KOPT-K1 (cell line): Measurements from ENCODE around the gene CC2D1B.

ENCODE experiments used
- H3K27ac ChIP-seq: fragments of 200-600 bp; sonication (generic); 2 replicates; pipeline ENCODE4 v1.5.1; 2016; ENCODE audit warnings: antibody characterized with exemption, mild to moderate bottlenecking, low read depth, low read length; ENCODE audit not compliant: poor library complexity, severe bottlenecking
- H3K36me3 ChIP-seq: fragments of 200-600 bp; sonication (generic); 2 replicates; pipeline ENCODE4 v1.5.1; 2017; ENCODE audit warnings: antibody characterized with exemption, mild to moderate bottlenecking, low read length, moderate library complexity; ENCODE audit not compliant: insufficient read depth
- H3K9me3 ChIP-seq: fragments of 200-600 bp; sonication (generic); 2 replicates; pipeline ENCODE4 v1.5.1; 2017; ENCODE audit warnings: antibody characterized with exemption, low read length, mild to moderate bottlenecking; ENCODE audit not compliant: insufficient read depth, poor library complexity, severe bottlenecking

Gene CC2D1B

DNA sequence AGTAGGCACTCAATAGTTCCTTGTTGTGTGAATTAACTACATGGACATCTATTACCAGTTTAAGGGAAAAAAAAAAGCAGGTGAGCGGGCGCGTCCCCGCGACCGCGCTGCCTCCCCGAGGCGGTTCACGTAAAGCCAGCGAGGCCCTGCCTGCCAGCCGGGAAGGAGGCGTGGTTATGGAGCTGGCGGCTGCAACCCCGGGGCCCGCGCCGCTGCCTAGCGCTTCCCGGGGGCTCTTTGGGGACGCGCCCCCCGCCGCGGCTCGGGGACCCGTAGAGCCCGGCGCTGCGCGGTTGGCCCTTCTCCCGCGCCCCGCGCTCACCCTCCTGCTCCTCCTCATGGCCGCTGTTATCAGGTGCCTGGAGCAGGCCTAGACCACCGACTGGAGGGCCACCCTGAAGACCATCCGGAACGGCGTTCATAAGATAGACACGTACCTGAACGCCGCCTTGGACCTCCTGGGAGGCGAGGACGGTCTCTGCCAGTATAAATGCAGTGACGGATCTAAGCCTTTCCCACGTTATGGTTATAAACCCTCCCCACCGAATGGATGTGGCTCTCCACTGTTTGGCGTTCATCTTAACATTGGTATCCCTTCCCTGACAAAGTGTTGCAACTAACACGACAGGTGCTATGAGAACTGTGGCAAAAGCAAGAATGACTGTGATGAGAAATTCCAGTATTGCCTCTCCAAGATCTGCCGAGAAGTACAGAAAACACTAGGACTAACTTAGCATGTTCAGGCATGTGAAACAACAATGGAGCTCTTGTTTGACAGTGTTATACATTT lies 2.6 kb upstream of the CC2D1B start:
- Histone ChIP-seq H3K27ac (no peak overlapping the region), H3K9me3 (no peaks in the 10 kb centered on the region), H3K36me3 (peaks cover 45% of the 10 kb centered on the region)

DNA sequence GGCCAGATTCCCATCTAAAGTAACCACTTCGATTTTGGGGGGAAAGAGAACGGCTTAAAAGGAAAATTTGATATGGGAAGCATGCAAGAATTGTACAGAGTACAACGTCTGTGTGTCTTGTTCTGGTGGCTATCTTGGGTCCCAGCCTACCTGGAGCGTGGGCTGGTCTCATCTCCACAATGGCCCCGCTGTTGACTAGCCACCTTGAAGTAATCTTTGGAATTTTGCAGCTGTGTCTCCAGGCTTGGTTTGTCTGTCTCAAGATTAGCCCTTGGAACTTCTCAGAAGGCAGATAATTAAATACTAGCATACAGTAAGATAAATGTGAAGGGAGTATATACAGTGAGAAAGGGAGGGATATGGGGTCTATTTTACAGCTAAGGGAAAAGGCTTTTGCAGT lies 1.3 kb upstream of the CC2D1B start:
- H3K9me3 ChIP-seq, result no peaks in the 10 kb centered on the region
- peaks cover 40% of the 10 kb centered on the region for H3K36me3 ChIP-seq
- no peak overlapping the region for H3K27ac ChIP-seq

DNA sequence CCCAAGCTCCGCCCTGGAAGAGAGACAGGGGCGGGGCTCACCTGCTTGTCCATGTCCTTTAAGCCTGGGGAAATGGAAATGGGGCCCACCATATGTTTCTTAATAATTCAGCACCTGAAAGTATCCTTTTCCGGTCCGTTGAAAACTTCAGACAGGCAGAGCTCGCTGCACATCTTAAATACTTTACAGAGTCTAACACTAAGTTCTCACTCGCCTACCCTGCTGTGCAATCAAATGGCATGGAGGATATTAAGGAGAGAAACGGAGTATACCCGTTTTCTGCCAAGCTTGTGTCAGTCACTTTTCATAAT lies 467 bp upstream of the CC2D1B start:
- Histone ChIP-seq H3K36me3 (peaks cover 43% of the 10 kb centered on the region), H3K9me3 (no peaks in the 10 kb centered on the region), H3K27ac (peak overlapping the region; percentile 84)

DNA sequence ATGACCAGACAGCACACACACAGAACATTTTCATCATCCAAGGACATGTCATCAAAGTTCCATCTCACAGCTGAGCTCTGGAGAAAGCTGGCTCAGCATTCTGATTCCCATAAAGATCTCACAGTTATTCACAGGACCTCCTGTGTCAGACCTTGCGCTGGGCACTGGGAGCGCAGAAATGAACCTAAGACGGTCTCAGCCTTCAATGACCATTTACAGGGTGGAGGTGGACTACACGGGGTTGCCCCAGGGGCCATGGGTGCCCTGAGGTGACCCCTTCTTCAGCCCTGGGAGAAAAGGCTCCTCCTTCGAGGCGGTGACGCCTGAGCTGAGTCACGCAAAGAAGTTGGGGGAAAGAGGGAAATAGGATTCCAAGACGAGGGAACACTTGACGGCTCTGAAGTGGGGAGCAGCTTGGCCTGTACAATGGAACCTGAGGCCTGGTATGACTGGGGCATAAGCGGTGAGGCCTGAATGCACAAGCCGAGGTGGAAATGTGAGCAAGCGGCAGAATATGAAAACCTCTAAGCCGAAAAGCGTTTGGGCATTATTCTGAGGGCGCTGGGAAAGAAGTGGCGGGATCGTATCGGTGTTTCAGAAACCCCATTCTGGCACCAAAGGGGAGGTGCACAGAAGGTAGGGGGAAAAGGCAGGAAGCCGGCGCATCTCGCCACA lies 797 bp downstream of the CC2D1B start:
- H3K27ac ChIP-seq, result peak overlapping the region; percentile 84
- H3K9me3 ChIP-seq, result no peaks in the 10 kb centered on the region
- peaks cover 43% of the 10 kb centered on the region for H3K36me3 ChIP-seq

DNA sequence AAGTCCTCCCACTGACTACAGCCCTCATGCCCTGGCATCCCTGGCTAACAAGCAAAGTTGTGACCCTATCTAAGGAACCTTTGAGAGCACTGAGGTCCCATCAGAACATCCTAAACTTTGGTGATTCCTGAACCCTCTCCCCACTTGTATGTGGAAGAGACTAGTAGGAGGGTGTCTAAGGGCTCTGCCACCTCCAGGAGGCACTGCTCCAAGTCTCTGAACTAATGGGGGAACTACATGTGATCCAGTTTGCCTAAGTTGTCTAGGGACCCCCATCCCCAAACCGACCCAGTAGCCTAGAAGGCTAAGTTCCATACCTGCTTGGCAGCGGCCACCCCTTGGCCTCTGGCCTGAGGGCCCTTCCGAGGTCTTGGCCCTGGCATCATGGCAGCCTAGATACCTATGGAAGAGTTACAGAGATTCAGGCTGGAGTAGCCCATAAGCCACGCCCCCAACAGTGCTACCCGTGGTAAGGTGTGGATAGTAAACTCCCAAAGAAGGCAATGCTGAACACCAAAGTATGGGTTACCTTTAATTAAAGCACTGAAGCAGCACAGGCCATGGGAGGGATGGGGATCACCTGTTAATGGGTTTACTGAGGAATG lies 1.7 kb downstream of the CC2D1B start:
- no peaks in the 10 kb centered on the region for H3K9me3 ChIP-seq
- H3K36me3 ChIP-seq, result peaks cover 47% of the 10 kb centered on the region
- H3K27ac ChIP-seq, result no peak overlapping the region

DNA sequence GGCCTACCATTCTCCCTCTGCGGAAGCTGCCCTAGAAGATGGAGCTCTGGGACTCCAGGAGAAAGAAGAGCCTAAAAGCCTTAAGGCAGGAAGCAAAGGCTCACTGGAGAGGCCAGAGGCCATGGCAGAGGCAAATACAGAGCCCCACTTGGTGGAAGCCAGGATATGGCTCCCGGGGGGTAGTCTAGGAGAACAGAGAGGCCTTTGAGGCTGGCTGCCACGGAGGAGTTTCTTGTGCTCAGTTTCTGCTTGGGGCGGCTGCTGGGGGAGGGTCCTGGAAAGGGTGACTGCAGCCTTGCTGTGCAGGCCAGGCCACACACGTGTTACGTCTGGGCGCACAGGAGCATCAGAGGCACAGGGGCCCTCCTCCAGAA lies 5.4 kb downstream of the CC2D1B start:
- no peaks in the 10 kb centered on the region for H3K9me3 ChIP-seq
- no peak overlapping the region for H3K27ac ChIP-seq
- peaks cover 85% of the 10 kb centered on the region for H3K36me3 ChIP-seq

DNA sequence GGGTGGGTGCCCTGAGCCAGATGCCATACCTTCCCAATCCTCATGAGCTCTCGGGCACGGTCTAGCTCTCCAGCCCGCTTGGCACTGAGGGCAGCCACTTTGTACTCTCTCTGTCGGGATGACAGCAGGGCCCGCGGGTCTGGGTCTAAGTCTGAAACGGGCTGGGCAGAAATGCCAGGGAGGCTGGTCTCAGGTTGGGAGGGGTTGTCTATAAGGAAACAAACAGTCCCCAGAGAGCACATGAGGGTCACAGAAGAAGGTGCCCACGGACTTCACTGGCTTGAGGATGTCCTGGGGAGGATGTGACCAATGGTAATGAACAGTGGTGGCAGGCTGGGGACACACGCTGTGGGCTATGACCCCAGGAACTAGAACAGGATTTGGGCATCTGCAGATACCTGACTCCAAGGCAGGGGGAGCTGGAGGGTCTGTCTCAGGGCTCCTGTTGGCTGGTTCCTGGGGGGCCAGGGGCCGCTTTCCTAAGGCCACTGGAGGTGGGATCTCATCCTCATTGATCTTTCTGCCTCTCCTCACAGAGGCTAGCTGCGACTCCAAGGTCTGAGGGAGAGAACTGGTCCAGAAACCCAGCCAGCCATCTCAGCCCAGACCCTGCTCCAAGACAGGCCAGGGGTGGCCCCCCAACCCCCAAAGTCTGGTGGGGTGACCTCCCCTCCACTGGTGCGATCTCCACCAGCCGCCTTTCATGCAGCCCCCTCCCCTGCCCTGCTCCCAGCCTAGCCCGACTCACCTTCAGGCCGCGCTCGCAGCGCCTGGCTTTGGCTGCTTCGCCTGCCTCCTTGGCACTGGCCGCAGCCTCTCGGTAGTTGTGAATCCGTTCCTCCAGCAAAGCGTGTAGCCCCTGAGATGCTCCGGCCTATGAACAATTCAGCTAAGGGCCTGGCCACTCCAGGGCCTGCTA lies 6.1 kb downstream of the CC2D1B start:
- Histone ChIP-seq H3K36me3 (peaks cover 91% of the 10 kb centered on the region), H3K27ac (no peak overlapping the region), H3K9me3 (no peaks in the 10 kb centered on the region)

DNA sequence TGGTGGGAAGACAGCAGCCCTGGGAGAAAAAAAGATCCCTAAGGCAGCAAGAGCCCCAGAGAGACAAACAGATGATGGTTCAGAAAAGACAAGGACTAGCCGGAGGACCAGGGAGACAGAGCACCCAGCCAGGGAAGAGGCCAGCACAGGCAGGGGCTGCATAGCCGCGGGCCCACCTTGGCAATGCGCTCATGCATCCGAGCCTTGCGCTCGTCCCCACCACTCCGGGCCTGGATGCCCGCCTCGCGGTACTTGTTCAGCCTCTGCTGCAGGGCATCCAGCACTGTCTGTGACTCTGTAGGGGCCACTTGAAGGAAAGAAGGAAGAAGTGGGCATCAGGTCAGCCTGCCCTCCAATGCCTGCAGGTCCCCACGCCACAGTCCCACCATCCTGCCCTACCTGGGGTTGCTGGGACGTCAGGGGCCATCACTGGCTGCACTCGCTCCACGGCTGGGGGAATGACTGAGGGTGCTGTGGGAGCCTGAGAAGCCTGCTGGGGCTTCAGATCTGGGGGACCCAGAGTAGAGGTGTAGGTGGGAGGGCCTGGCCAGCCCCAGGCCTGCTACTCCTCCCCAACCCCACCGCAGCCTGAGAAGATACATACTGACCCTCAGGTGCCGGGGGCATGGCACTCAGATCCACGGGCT lies 7.0 kb downstream of the CC2D1B start:
- no peak overlapping the region for H3K27ac ChIP-seq
- peaks cover 95% of the 10 kb centered on the region for H3K36me3 ChIP-seq

DNA sequence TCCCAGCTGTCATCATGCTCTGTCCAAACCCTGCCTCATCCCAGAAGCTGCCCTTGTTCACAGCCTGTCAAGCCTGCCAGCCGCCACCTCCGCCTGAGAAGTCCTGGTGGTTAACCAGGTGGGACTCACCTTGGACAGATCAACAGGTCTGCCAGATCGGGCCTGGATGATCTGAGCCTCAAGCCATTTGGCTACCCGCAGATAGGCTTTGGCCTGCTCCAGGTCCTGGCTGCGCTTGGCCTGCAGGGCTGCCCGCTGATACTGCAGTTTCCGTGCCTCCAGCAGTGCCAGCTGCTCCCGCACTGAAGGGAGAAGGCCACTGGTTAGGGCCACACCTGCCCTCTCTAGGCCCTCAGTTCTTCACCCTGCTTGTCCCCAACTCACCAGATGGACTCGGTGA lies 8.6 kb downstream of the CC2D1B start:
- no peaks in the 10 kb centered on the region for H3K9me3 ChIP-seq
- no peak overlapping the region for H3K27ac ChIP-seq
- peaks cover 100% of the 10 kb centered on the region for H3K36me3 ChIP-seq

More for the DNA sequence above, 7.0 kb downstream of the CC2D1B start:
- no peaks in the 10 kb centered on the region for H3K9me3 ChIP-seq

DNA sequence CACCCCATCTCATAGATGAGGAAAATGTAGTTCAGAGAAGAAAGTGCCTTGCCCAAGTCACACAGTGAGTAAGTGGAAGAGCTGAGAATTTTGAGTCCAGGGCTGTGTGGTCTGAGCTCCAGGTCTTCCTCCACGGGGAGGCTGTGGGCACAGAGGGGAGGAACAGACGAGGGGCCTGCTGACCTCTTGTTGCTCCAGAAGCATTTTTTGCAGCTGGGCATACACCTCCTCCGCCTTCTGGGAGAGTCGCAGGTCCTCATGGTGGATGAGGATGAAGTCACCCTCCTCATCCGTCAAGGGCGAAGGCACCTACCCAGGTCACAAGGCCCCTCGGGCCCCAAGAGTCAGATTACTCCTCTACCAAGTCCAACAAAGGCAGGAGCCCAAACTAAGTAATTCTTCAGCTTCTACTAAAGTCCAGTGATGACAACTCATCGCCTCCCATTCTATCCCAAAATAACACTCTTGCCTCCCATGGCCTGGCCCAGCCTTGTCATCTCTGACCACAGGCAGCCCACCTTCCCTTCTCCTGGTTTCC lies 9.1 kb downstream of the CC2D1B start:
- H3K9me3 ChIP-seq, result no peaks in the 10 kb centered on the region
- H3K27ac ChIP-seq, result no peak overlapping the region
- H3K36me3 ChIP-seq, result peaks cover 99% of the 10 kb centered on the region

DNA sequence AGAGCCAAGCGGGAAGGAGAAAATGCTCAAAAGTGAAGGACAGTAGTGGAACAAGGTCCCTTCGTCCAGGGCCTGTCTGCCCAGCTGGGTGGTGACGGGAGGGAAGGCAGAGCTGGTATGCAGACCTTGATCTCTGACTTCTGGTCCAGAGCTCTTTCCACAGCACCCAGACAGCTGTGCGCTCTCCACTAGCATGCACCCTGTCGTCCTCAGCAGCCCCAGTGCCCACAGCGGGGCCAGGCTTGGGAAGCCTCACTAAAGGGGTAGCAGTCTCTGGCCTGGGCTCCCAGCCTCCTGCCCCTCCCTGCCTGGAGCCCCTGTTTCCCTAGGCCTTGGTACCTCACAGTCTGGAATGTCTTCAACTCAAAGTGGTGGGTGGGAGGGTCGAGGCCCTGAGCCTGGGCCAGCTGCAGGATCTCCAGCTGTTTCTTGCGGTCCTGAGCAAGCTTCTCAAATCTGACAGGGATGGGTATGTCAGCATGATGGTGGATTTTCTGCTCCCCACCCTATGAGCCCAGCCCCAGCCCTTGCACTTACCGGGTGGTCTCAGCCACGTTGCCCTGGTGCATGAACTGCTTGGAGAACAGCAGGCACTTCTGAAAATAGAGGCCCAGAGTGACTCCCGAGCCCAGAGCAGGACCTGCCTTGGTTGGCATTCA lies 10.0 kb downstream of the CC2D1B start:
- Histone ChIP-seq H3K36me3 (peaks cover 97% of the 10 kb centered on the region), H3K27ac (no peak overlapping the region), H3K9me3 (no peaks in the 10 kb centered on the region)

DNA sequence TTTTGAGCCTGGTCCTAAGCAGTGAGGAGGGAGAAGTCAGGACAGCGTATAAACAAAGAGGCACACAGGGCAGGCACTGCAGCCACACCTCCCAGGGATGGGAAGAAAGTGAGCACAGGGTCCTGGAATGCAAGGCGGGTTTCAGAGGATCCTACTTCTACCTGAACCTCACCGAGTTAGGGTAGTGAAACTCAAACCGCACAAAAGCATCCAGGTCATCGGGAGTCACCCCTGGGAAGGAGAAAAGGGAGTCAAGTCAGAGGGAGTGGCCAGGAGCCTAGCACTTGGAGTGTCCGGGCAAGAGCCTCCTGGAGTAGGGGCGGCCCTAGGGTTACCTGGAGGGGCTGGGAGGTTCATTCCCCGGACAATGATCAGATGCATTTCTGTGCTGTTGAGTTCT lies 10.6 kb downstream of the CC2D1B start:
- no peak overlapping the region for H3K27ac ChIP-seq
- no peaks in the 10 kb centered on the region for H3K9me3 ChIP-seq
- H3K36me3 ChIP-seq, result peaks cover 97% of the 10 kb centered on the region

DNA sequence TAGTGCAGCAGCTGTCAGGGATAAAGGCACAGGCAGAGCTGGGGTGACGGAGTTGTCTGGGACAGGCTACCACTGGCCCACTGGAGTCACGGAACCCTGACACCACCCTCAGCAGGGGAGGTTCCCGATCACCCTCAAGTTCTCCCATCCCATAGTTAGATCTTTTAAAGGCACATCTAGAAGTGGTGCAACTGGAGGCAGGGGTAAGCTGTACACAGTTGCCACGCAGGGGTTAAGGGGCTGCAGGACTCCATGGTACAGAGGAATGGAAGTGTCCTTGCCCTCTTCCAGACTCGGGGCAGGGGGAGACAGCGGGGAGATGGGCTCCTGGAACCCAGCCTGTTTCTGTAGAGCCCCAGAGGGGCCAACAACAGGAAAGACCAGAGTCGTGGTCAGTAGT lies 13.3 kb downstream of the CC2D1B start:
- Histone ChIP-seq H3K36me3 (peaks cover 71% of the 10 kb centered on the region), H3K9me3 (no peaks in the 10 kb centered on the region), H3K27ac (no peak overlapping the region)

DNA sequence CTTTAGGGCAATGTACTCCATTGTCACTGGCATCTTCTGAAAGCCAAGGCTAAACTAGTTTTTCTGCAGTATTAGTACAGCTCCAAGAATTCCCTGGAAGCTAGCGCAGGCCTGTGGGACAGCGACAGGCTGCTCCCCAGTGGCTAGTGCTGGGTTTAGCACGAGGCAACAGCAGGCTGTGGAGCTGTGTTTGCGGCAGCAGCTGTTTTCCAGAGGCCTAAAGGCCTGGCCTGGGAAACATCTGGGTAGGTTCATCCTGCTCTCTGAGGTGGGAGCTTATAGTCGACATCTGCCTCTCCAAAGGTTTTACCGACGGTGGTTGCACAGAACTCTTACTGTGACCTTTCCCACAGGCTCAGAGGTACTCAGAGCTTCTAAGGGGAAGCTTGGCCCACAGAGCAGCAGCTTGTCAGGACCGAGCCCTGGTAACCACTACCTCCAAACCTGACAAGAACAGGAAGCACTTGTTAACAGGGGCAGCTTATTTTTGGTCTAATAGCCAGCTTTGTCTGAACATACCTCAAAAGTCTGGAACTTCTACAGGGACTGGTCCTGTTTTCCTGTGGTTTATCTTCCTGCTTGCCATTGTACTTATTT lies 17.2 kb downstream of the CC2D1B start:
- Histone ChIP-seq H3K36me3 (peaks cover 32% of the 10 kb centered on the region), H3K27ac (no peak overlapping the region), H3K9me3 (no peaks in the 10 kb centered on the region)
